SK-N-SH (cell line): ENCODE results near the gene FXYD2.

Experiments used
- REST ChIP-seq: IDR thresholded peaks from 2 replicates; pipeline ENCODE4 v1.6.1; 2012; ENCODE audit warnings: mild to moderate bottlenecking, low read depth, low read length, moderate library complexity
- SIN3A ChIP-seq: IDR thresholded peaks from 2 replicates; pipeline ENCODE4 v1.6.1; 2012; ENCODE audit warnings: low read depth, mild to moderate bottlenecking, low read length, moderate library complexity, borderline replicate concordance
- SMC3 ChIP-seq: IDR thresholded peaks from 2 replicates; pipeline ENCODE4 v1.6.1; 2012; ENCODE audit warnings: low read depth, low read length, improper control_type of control experiment
- YY1 ChIP-seq: IDR thresholded peaks from 2 replicates; pipeline ENCODE4 v1.4.0; 2012; ENCODE audit warnings: low read depth, mild to moderate bottlenecking
- TF ChIP-seq, protein P1 (sequence below): fragments of 200-600 bp; sonication (generic); IDR thresholded peaks from 2 replicates; pipeline ENCODE4 v1.6.1; 2017; ENCODE audit warnings: antibody characterized with exemption, mild to moderate bottlenecking, moderate library complexity
- TF ChIP-seq, protein P2 (sequence below): IDR thresholded peaks from 2 replicates; pipeline ENCODE4; 2012

DNA sequence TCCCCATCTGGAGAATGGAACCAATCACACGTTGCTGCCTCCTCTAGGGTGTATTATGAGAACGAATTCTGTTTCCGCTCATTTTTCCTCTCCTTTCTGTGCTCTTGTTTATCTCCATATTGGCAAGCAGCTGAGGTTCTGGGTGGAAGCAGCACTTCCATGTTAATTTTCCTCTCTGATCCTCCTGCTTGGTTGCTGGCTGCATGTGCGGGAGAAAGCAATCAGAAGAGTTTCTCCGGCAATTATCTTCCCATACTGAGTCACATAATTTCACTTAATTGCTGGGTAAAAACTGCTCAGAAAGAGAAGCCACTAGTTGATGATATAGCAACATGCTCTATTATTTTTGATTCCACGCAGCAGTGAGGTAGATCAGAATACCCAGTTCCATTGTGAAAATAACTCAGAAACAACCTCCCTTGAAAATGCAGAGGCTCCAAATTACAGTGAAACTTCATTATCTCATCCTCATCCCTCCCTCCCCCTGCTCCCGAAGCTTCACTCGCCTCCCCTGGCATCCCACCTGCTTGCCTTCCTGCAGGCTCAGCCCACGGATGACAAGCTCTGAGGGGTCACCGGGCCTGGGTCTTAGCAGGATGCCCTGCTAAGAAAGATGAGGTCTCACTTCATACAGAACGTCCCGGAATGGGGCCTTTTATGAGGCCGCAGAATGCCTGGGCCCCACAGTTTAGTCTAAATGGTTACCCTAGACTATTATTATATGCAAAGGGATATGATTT is 31.5 kb upstream of the FXYD2 start:
- no peak for TF ChIP-seq SIN3A
- TF ChIP-seq, protein P1, sequence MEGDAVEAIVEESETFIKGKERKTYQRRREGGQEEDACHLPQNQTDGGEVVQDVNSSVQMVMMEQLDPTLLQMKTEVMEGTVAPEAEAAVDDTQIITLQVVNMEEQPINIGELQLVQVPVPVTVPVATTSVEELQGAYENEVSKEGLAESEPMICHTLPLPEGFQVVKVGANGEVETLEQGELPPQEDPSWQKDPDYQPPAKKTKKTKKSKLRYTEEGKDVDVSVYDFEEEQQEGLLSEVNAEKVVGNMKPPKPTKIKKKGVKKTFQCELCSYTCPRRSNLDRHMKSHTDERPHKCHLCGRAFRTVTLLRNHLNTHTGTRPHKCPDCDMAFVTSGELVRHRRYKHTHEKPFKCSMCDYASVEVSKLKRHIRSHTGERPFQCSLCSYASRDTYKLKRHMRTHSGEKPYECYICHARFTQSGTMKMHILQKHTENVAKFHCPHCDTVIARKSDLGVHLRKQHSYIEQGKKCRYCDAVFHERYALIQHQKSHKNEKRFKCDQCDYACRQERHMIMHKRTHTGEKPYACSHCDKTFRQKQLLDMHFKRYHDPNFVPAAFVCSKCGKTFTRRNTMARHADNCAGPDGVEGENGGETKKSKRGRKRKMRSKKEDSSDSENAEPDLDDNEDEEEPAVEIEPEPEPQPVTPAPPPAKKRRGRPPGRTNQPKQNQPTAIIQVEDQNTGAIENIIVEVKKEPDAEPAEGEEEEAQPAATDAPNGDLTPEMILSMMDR = no peak
- TF ChIP-seq SMC3 = no peak
- TF ChIP-seq, protein P2, sequence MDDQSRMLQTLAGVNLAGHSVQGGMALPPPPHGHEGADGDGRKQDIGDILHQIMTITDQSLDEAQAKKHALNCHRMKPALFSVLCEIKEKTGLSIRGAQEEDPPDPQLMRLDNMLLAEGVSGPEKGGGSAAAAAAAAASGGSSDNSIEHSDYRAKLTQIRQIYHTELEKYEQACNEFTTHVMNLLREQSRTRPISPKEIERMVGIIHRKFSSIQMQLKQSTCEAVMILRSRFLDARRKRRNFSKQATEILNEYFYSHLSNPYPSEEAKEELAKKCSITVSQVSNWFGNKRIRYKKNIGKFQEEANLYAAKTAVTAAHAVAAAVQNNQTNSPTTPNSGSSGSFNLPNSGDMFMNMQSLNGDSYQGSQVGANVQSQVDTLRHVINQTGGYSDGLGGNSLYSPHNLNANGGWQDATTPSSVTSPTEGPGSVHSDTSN = no peak
- TF ChIP-seq YY1 = no peak
- TF ChIP-seq REST = no peak
